Sigmoid colon (tissue), 7 donors: Measurements from ENCODE around the gene EPHA8. TPM values are rescaled to one million over a fixed set of nuclear protein-coding genes. Genes with fewer than 3 reads are reported as not detected.

Source experiments
- DNase-seq: peaks from one replicate; pipeline ENCODE4 v3.0.0-alpha.2; 2019
- H3K27ac ChIP-seq, 4 donors: fragments of 200-600 bp; sonication (generic); one replicate each; pipeline ENCODE4 v1.5.1; 2016 to 2019; ENCODE audit warnings: mild to moderate bottlenecking in 1 of 4
- H3K27me3 ChIP-seq, 3 donors: fragments of 200-600 bp; sonication (generic); one replicate each; pipeline ENCODE4 v1.5.1; 2019; ENCODE audit warnings: mild to moderate bottlenecking in 1 of 3
- H3K36me3 ChIP-seq, 4 donors: fragments of 200-600 bp; sonication (generic); one replicate each; pipeline ENCODE4 v1.5.1; 2016 to 2019
- H3K4me1 ChIP-seq, 4 donors: fragments of 200-600 bp; sonication (generic); one replicate each; pipeline ENCODE4 v1.5.1; 2017 to 2019
- H3K4me3 ChIP-seq, 4 donors: fragments of 200-600 bp; sonication (generic); one replicate each; pipeline ENCODE4 v1.5.1; 2017 to 2019; ENCODE audit warnings: mild to moderate bottlenecking in 2 of 4, moderate library complexity in 1 of 4
- H3K9me3 ChIP-seq, 4 donors: fragments of 200-600 bp in 3 of 4; sonication (generic) in 3 of 4; one replicate each; pipeline versions ENCODE4 v1.5.1 to v1.6.1; 2013 to 2019
- EP300 ChIP-seq, 4 donors: sonication (generic); formaldehyde crosslinking; IDR thresholded peaks; one replicate each; pipeline ENCODE4 v1.6.1; 2017; ENCODE audit warnings: antibody characterized with exemption in 4 of 4
- POLR2A ChIP-seq, 2 donors: fragments of 450-650 bp; IDR thresholded peaks; one replicate each; pipeline ENCODE4 v1.6.1; 2016; ENCODE audit warnings: antibody characterized with exemption in 2 of 2, mild to moderate bottlenecking in 2 of 2, moderate library complexity in 2 of 2
- POLR2AphosphoS5 ChIP-seq, 4 donors: sonication (generic); formaldehyde crosslinking; IDR thresholded peaks; one replicate each; pipeline ENCODE4 v1.6.1; 2017; ENCODE audit warnings: antibody characterized with exemption in 4 of 4
- WGBS, 2 donors: extraction: QIAGEN DNeasy Blood & Tissue Kit; methylation state at CpG; one replicate each; pipeline ENCODE4 v1.1.7; 2013; 5-methylcytosine and 5-hydroxymethylcytosine counted together
- intact Hi-C: fragments of 100-400 bp; cut with DNase I; formaldehyde crosslinking; loops from one replicate; pipeline ENCODE4 v1.15.1; 2023
- polyA plus RNA-seq, 3 donors: library from polyadenylated mRNA; stranded (reverse); fragments of 200-250 nt; gene quantifications; one replicate each; pipeline ENCODE4 v1.2.3, GENCODE V29; 2013
- total RNA-seq, 4 donors: library from RNA; depleted of rRNA; stranded (reverse); fragments of >200 nt; gene quantifications; one replicate each; pipeline ENCODE4 v1.1.0, GENCODE V29; 2016
- TF ChIP-seq, protein P1 (sequence below), 4 experiments: fragments of 450-650 bp in 3 of 4; fragments of 200-600 bp in 1 of 4; IDR thresholded peaks; one replicate each; pipeline ENCODE4 v1.5.1; 2016 to 2019; ENCODE audit warnings: antibody characterized with exemption in 4 of 4, mild to moderate bottlenecking in 3 of 4, moderate library complexity in 2 of 4
- donor health status: healthy with polysubstance abuse.
- donor health status: Bipolar disorder and iron deficiency.
- donor health status: healthy.

The EPHA8 gene
- total and polyA plus RNA-seq, 7 donors = not detected

DNA sequence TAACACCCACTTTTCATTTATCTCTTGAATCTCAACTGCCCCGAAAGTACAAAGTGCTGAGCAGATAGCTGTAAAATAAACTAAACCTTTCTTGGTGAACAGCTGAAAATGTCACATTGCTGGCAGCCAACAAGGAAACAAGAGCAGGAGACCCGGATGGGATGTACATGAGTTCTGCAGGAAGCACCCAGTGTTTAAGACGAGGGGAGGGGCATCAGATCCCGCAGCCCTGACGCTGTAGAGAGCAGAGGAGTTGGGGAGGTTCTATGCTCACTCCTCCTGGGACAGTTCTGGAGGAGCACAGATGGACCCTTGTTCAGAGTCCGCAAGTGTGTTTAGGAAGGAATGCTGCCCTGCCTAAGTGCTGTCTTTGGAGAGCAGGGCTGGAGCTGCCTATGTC lies 32.0 kb upstream of the EPHA8 start:
- Histone ChIP-seq H3K4me3 (no peak overlapping the region), H3K4me1 (peaks cover 0 to 32% (median 25%) of the 10 kb centered on the region in 4 donors), H3K27ac (peak overlapping the region in 3 of 4 donors; percentile 31 to 67 (median 57)), H3K27me3 (no peaks in the 10 kb centered on the region), H3K9me3 (no peaks in the 10 kb centered on the region), H3K36me3 (peaks cover 7 to 19% (median 13%) of the 10 kb centered on the region in 4 donors)
- WGBS, 2 donors = 69 to 71% methylated on average over 6 of the region's 6 CpGs
- intact Hi-C loops = no loop called here
- no peak for DNase-seq
- no peak for TF ChIP-seq EP300 (IDR thresholded peaks at IDR 0.05)
- TF ChIP-seq POLR2A (IDR thresholded peaks at IDR 0.05) = no peak
- no peak for TF ChIP-seq POLR2AphosphoS5 (IDR thresholded peaks at IDR 0.05)
- TF ChIP-seq, protein P1, sequence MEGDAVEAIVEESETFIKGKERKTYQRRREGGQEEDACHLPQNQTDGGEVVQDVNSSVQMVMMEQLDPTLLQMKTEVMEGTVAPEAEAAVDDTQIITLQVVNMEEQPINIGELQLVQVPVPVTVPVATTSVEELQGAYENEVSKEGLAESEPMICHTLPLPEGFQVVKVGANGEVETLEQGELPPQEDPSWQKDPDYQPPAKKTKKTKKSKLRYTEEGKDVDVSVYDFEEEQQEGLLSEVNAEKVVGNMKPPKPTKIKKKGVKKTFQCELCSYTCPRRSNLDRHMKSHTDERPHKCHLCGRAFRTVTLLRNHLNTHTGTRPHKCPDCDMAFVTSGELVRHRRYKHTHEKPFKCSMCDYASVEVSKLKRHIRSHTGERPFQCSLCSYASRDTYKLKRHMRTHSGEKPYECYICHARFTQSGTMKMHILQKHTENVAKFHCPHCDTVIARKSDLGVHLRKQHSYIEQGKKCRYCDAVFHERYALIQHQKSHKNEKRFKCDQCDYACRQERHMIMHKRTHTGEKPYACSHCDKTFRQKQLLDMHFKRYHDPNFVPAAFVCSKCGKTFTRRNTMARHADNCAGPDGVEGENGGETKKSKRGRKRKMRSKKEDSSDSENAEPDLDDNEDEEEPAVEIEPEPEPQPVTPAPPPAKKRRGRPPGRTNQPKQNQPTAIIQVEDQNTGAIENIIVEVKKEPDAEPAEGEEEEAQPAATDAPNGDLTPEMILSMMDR (IDR thresholded peaks at IDR 0.05) = no peak

DNA sequence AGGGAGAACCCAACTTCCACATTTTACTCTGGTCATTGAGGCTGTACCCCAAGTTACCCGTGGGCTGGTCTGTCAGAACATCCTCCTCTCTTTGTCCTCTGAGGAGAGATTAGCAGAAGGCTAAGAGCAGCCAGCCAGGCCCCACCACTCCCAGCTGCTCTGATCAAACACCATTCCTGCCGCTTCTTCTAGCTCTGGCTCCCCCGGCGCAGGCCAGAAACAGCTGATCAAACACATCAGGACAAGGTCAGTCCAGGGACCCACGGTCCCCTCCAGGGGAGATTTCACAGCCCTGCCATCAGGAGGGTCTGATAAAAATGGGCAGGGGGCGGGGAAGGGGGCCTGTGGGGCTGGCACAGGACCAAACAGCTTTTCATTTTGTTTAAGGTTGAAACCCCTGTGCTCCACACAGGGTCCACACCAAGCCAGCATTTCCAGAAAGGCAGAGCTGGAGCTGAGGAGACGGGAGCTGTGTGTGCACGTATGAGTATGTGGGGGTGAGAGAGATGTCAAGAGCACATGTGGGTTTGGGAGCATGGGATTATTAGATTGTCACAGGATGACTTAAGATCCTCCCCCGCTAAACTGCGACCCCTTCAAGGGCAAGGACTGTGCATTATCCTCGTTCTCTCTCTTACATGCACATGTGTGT lies 29.9 kb upstream of the EPHA8 start:
- 78 to 88% methylated on average over 11 of the region's 11 CpGs for whole genome bisulfite sequencing, 2 donors
- H3K4me1 ChIP-seq = peaks cover 0 to 32% (median 25%) of the 10 kb centered on the region in 4 donors

DNA sequence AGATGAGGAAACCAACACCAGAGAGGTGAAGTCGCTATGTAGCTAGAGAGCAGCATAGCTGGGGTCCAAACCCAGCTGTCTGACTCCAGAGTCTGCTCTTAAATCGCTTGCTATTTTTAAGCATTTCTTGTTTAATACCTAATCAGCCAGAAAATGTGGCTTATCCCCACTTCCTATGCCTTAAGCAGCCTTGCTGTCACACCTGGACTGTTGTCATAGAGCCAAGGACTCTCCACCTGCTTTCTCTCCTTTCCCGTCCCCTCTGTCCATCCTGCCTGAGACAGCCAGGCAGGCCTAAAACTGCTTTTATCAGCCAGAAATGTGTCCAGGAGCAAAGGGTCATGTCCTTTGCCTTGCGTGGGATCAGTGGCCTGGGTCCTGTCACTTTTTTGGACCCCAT lies 28.3 kb upstream of the EPHA8 start:
- no peaks in the 10 kb centered on the region for H3K27me3 ChIP-seq
- H3K36me3 ChIP-seq = no peaks in the 10 kb centered on the region
- no peak overlapping the region for H3K4me3 ChIP-seq
- TF ChIP-seq EP300 (IDR thresholded peaks at IDR 0.05) (no peak), POLR2A (IDR thresholded peaks at IDR 0.05) (no peak)
- TF ChIP-seq, protein P1 (IDR thresholded peaks at IDR 0.05) = no peak
- H3K27ac ChIP-seq = no peak overlapping the region
- peaks cover 0 to 22% (median 18%) of the 10 kb centered on the region in 4 donors for H3K4me1 ChIP-seq
- intact Hi-C loops = no loop called here
- WGBS, 2 donors = 94 to 96% methylated on average over 4 of the region's 4 CpGs
- DNase-seq = no peak
- no peaks in the 10 kb centered on the region for H3K9me3 ChIP-seq

More for the DNA sequence above, 29.9 kb upstream of the EPHA8 start:
- Histone ChIP-seq H3K36me3 (no peaks in the 10 kb centered on the region), H3K9me3 (no peaks in the 10 kb centered on the region), H3K27me3 (no peaks in the 10 kb centered on the region), H3K4me3 (no peak overlapping the region), H3K27ac (no peak overlapping the region)
- TF ChIP-seq POLR2A (IDR thresholded peaks at IDR 0.05) (no peak), EP300 (IDR thresholded peaks at IDR 0.05) (no peak), POLR2AphosphoS5 (IDR thresholded peaks at IDR 0.05) (no peak)
- TF ChIP-seq, protein P1 (IDR thresholded peaks at IDR 0.05) = no peak
- intact Hi-C loops = no loop called here
- no peak for DNase-seq

DNA sequence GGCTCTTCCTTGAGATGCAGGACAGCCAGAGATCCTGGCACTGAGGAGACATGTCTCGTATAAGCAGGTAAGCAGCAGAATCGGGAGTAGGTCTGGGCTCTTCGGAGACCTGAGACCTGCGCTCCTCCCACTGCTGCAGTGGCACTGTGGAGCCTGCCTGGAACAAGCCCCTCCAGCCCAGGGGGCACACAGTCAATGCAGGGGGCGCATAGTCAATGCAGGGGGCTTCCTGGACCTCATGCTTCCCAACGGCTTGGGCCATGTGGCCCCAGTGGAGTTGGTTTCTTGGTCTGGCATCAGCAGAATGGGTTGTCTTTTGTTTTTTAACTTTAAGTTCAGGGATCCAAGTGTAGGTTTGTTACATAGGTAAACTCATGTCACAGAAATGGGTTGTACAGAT lies 27.9 kb upstream of the EPHA8 start:
- 92 to 96% methylated on average over 6 of the region's 6 CpGs for WGBS, 2 donors
- Histone ChIP-seq H3K36me3 (no peaks in the 10 kb centered on the region), H3K27me3 (no peaks in the 10 kb centered on the region), H3K4me1 (peaks cover 0 to 17% (median 14%) of the 10 kb centered on the region in 4 donors), H3K27ac (no peak overlapping the region), H3K9me3 (no peaks in the 10 kb centered on the region), H3K4me3 (no peak overlapping the region)
- DNase-seq = no peak
- no peak for TF ChIP-seq EP300 (IDR thresholded peaks at IDR 0.05)
- no peak for TF ChIP-seq POLR2A (IDR thresholded peaks at IDR 0.05)
- no peak for TF ChIP-seq POLR2AphosphoS5 (IDR thresholded peaks at IDR 0.05)
- TF ChIP-seq, protein P1 (IDR thresholded peaks at IDR 0.05) = no peak
- intact Hi-C loops = no loop called here

DNA sequence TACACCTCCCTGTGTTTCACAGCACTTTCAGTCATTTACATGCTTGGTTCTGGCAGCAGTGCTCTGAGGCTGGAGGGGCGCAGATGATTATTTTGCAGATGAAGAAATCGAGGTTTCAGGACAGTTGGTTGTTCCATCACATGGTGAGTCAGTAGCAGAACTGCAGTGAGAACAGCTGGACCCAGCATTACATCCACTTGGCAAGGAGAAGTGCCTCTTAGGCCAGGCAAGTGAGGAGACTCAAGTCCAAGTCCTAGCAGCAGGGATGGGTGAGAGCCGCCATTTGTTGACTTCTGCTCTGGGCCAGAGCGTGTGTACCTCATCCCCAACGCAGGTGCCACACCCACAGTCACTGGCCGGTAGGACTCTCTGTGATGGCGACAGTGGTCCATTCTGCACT lies 26.8 kb upstream of the EPHA8 start:
- Histone ChIP-seq H3K4me3 (no peak overlapping the region), H3K36me3 (no peaks in the 10 kb centered on the region), H3K4me1 (peaks cover 0 to 6% (median 4%) of the 10 kb centered on the region in 4 donors), H3K9me3 (no peaks in the 10 kb centered on the region), H3K27ac (no peak overlapping the region), H3K27me3 (no peaks in the 10 kb centered on the region)
- no peak for TF ChIP-seq EP300 (IDR thresholded peaks at IDR 0.05)
- TF ChIP-seq, protein P1 (IDR thresholded peaks at IDR 0.05) = no peak
- TF ChIP-seq POLR2A (IDR thresholded peaks at IDR 0.05) = no peak
- no peak for TF ChIP-seq POLR2AphosphoS5 (IDR thresholded peaks at IDR 0.05)
- WGBS, 2 donors = 85 to 88% methylated on average over 7 of the region's 7 CpGs
- no peak for DNase-seq
- intact Hi-C loops = no loop called here
